Stomach smooth muscle (tissue), 2 donors: ENCODE data around the gene KAT2B.
A peak's percentile ranks its signal among the peaks of the same experiment; 100 is the strongest.

Experiments
- H3K27ac ChIP-seq: one replicate; pipeline ENCODE4 v1.7.0; 2013; ENCODE audit warnings: mild to moderate bottlenecking, low read length, inconsistent platforms
- H3K27me3 ChIP-seq, 2 donors: one replicate each; pipeline ENCODE4 v1.7.0; 2013; ENCODE audit warnings: low read length in 2 of 2; ENCODE audit not compliant: insufficient read depth in 2 of 2, control insufficient read depth in 1 of 2
- H3K36me3 ChIP-seq, 2 donors: one replicate each; pipeline ENCODE4 v1.7.0; 2013; ENCODE audit warnings: low read length in 2 of 2; ENCODE audit not compliant: control insufficient read depth in 2 of 2, insufficient read depth in 2 of 2
- H3K4me1 ChIP-seq: one replicate; pipeline ENCODE4 v1.7.0; 2013; ENCODE audit warnings: low read length; ENCODE audit not compliant: control insufficient read depth, insufficient read depth
- H3K4me3 ChIP-seq, 2 donors: one replicate each; pipeline ENCODE4 v1.7.0; 2013; ENCODE audit warnings: low read length in 2 of 2
- H3K9ac ChIP-seq, 2 donors: one replicate each; pipeline ENCODE4 v1.7.0; 2013; ENCODE audit warnings: low read length in 2 of 2, mild to moderate bottlenecking in 1 of 2
- H3K9me3 ChIP-seq, 2 donors: one replicate each; pipeline ENCODE4 v1.7.0; 2013; ENCODE audit warnings: low read length in 2 of 2; ENCODE audit not compliant: control insufficient read depth in 2 of 2
- donor health status: healthy.
- donor health status: Pancreatic carcinoma.

KAT2B gene

DNA sequence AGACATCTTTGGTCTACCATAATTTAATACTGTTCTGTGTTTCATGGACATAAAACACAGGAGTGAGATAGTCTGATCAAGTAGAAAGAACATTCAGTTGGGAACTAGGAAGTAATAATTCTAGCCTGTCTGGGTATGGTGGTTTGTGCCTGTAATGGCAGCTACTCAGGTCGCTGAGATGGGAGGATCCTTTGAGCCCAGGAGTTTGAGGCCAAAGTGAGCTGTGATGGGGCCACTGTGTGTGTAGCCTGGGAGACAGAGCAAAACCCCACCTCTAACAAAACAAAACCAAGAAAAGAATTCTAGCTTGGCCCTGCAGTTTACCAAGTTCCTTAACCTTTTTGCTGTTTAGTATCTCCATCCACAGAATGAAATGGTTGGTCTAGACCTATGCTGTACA is 36.8 kb downstream of the KAT2B start:
- H3K27ac ChIP-seq, result no peak overlapping the region
- H3K36me3 ChIP-seq, result peaks cover 4% of the 10 kb centered on the region in 2 donors
- H3K9ac ChIP-seq, result no peak overlapping the region
- H3K27me3 ChIP-seq, result no peaks in the 10 kb centered on the region
- H3K4me3 ChIP-seq, result no peak overlapping the region
- H3K4me1 ChIP-seq, result peaks cover 7% of the 10 kb centered on the region
- H3K9me3 ChIP-seq, result no peaks in the 10 kb centered on the region

DNA sequence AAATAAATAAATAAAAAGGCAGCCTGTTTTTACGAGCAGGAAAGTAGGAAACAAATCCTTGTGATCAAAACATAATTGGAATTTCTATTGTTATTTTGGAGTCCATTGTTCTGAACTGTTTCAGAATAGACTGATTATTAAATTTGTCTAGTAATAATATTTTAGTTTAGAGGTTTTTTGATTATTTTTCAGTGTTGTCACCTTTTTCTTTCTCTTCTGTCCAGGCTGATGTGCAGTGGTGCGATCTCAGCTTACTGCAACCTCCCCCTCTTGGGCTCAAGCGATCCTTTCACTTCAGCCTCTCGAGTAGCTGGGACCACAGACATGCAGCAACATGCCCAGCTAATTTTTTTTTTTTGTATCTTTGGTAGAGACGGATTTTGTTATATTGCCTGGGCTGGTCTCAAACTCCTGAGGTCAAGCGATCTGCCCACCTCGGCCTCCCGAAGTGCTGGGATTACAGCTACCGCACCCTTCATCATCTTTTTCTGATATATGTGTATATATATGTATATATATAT is 38.0 kb downstream of the KAT2B start:
- no peak overlapping the region for H3K27ac ChIP-seq
- no peaks in the 10 kb centered on the region for H3K9me3 ChIP-seq
- no peaks in the 10 kb centered on the region for H3K27me3 ChIP-seq
- H3K4me3 ChIP-seq, result no peak overlapping the region
- no peaks in the 10 kb centered on the region for H3K36me3 ChIP-seq
- H3K9ac ChIP-seq, result no peak overlapping the region
- peaks cover 7% of the 10 kb centered on the region for H3K4me1 ChIP-seq

DNA sequence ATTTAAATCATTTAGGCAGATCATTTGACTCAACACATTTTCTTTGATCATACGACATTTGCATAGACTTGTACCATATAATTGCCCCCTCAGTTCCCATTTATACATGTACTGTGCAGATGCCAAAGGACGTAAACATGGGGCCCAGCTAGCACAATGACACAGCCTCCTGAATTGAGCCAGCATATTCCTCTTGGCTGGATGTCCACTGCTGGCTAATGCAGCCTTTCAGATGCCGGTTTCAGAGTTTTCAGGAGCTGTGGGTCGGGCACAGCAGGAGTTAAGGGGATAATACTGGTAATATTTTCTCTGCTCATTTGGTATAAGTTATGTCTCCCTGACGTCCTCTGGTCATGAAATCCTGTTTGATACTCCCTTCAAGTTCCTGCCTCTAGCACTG is 39.4 kb downstream of the KAT2B start:
- H3K27ac ChIP-seq, result no peak overlapping the region
- no peak overlapping the region for H3K4me3 ChIP-seq
- no peaks in the 10 kb centered on the region for H3K27me3 ChIP-seq
- H3K9me3 ChIP-seq, result no peaks in the 10 kb centered on the region
- H3K4me1 ChIP-seq, result peaks cover 7% of the 10 kb centered on the region
- no peak overlapping the region for H3K9ac ChIP-seq
- no peaks in the 10 kb centered on the region for H3K36me3 ChIP-seq

DNA sequence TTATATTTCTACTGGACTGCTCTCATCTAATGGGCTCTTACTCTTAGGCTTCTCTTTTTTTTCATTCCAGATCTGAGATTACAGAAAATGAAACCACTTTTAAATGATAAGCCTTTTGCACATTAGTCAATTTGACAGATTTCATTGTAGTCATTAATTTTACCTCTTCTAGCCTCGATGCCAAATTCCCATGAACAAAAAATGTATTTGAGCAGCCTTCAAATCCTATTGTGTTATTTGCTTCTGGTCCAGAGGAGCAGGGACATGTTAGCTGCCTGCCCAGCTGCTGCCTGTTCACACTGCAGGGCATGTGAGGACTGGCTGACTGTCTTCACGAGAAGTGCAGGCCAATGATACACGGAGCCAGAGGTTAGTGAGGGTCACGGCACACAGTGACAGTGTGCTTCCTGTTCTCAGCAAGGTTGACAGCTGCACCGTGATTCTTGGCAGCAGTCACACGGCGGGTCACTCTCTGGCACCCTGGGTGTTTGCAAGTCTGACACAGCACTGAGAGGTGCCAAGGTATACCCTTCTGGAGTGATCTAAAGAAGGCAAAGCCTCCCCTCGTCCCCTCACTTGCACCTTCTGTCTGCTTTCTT is 40.8 kb downstream of the KAT2B start:
- Histone ChIP-seq H3K4me1 (peaks cover 7% of the 10 kb centered on the region), H3K4me3 (peak overlapping the region; percentile 8 to 27), H3K36me3 (no peaks in the 10 kb centered on the region), H3K9ac (no peak overlapping the region), H3K9me3 (no peaks in the 10 kb centered on the region), H3K27ac (no peak overlapping the region), H3K27me3 (no peaks in the 10 kb centered on the region)

DNA sequence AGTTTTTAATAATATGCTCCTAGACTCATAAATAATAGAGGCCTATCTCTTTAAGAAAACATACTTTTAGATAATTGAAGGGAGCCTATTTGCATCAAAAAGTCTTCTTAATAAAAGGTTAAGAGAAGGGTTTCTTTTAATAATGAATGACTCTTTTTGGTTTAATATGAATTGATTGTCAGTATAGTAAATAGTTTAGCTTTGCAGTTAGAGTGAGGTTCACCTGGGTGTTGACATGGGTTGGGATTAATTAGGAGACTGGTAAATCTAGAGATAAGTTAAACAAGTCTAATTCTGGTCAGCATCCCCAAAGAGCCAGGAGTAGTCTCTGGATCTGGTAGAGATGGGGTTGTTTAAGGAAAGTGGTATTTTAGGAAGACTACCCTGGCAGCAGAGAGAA is 43.0 kb downstream of the KAT2B start:
- H3K4me3 ChIP-seq, result no peak overlapping the region
- H3K36me3 ChIP-seq, result no peaks in the 10 kb centered on the region
- H3K9me3 ChIP-seq, result no peaks in the 10 kb centered on the region
- no peak overlapping the region for H3K9ac ChIP-seq
- H3K27ac ChIP-seq, result no peak overlapping the region
- no peaks in the 10 kb centered on the region for H3K27me3 ChIP-seq
- peaks cover 7% of the 10 kb centered on the region for H3K4me1 ChIP-seq

DNA sequence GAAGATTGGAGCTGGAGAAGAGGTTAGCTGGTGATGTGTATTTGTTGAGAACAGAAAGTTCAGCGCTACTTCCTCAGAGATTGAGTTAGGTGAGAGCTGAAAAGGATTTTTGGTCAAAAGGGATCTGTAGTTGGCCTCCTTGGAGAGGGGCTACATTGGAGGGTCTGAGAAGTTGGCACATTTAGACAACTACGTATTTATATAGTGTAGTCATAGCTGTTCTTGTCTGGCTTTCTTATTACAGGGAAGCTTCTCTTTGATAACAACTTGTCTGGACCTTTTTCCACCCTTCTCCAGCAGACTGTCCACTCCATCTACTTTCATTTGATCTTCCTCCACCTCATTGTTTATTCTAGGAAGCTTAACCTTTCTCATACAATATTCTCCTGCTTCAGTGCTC is 43.7 kb downstream of the KAT2B start:
- Histone ChIP-seq H3K27me3 (no peaks in the 10 kb centered on the region), H3K9me3 (no peaks in the 10 kb centered on the region), H3K36me3 (no peaks in the 10 kb centered on the region), H3K4me1 (peaks cover 7% of the 10 kb centered on the region), H3K9ac (no peak overlapping the region), H3K4me3 (no peak overlapping the region), H3K27ac (no peak overlapping the region)

DNA sequence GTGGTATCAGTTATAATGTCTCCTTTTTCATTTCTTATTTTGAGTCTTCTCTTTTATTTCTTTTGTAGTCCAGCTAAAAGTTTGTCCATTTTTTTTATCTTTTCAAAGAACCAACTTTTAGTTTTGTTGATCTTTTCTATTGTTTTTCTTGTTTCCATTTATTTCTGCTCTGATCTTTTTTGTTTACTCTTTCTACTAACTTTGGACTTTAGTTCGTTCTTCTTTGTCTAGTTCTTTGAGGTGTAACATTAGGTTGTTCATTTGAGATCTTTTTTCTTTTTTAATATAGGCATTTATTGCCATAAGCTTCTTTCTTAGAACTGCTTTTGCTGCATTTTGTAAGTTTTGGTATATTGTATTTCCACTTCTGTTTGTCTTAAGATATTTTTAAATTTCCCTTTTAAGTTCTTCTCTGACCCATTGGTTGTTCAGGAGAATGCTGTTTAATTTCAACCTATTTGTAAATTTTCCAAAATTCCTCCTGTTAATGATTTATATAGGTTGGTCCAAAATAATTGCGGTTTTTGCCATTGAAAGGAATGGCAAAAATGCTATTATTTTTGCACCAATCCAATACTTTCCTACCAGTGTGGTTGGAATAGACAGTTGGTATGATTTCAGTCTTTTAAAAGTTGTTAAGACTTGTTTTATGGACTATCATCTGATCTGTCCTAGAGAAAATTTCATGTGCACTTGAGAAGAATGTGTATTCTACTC is 51.2 kb downstream of the KAT2B start:
- no peaks in the 10 kb centered on the region for H3K27me3 ChIP-seq

DNA sequence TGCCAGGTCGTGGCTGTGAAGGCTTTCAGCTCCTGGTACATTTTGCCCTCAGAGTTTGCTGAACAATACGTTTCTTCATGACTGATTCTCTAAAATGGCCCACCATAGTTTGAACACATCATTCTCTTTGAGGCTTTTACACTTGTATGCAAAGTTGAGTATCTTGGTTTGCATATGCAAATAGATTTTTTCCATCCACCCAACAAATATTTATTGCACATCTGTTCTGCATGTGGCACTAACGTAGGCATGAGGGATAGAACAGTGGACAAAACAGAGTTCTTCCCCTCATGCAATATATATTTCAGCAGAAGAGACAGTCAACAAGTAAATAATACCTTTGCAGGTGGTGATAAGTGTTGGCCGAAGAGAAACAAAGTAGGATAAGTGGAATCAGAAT is 55.2 kb downstream of the KAT2B start:
- H3K36me3 ChIP-seq, result no peaks in the 10 kb centered on the region
- H3K4me3 ChIP-seq, result no peak overlapping the region
- H3K9me3 ChIP-seq, result no peaks in the 10 kb centered on the region
- H3K4me1 ChIP-seq, result peaks cover 3% of the 10 kb centered on the region
- H3K9ac ChIP-seq, result no peak overlapping the region
- H3K27me3 ChIP-seq, result no peaks in the 10 kb centered on the region
- H3K27ac ChIP-seq, result no peak overlapping the region

More for the DNA sequence above, 51.2 kb downstream of the KAT2B start:
- Histone ChIP-seq H3K9me3 (no peaks in the 10 kb centered on the region), H3K4me1 (peaks cover 3% of the 10 kb centered on the region), H3K4me3 (no peak overlapping the region), H3K36me3 (peaks cover 0 to 3% of the 10 kb centered on the region in 2 donors), H3K9ac (no peak overlapping the region), H3K27ac (no peak overlapping the region)

DNA sequence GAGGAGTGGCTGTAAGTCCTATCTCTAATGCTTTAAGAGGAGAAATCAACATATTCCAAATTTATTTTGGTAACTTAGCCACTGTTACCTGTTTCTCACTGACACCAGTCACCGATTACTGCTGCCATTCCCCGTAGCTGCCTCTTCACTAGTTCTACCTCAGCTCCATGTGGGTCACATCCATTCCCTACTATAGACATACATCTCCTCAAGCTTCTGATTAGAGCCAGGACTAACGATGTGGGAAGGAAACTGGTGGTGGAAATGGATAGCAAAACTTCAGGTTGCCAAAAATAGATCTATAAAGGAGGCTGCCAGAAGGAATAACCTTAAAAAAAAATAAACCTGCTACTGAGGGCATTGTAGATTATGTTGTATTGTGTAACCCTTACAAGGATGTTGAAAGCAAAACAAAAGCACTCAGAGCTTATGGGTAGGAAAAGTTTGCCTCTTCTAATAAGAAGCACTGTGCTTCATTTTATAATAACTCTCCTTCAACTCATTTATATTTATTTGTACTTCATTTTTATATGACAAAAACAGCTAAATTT is 56.0 kb downstream of the KAT2B start:
- no peak overlapping the region for H3K27ac ChIP-seq
- H3K9me3 ChIP-seq, result no peaks in the 10 kb centered on the region
- no peaks in the 10 kb centered on the region for H3K27me3 ChIP-seq
- H3K9ac ChIP-seq, result no peak overlapping the region
- peaks cover 3% of the 10 kb centered on the region for H3K4me1 ChIP-seq
- no peak overlapping the region for H3K4me3 ChIP-seq
- H3K36me3 ChIP-seq, result no peaks in the 10 kb centered on the region

DNA sequence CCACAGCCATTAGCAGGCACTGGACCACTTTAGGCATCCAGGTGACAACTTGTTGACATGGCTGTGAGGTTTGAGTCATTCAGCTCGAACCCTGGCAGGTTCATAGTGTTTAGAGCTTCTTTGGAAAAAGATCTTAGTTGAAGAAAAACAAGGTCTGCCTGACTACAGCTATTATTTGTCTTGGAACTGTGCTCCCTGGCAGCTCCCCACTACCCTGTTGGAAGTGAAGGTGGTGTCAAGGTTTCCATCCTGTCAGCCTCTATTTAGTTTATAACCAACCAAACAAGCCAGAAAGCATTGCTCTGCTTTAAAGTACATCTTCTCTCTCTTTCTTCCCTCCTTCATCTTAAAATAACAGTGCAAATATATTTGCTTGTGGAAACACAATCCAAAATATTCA is 56.8 kb downstream of the KAT2B start:
- Histone ChIP-seq H3K36me3 (no peaks in the 10 kb centered on the region), H3K27ac (no peak overlapping the region), H3K4me3 (no peak overlapping the region), H3K9me3 (no peaks in the 10 kb centered on the region), H3K4me1 (peaks cover 3% of the 10 kb centered on the region), H3K9ac (no peak overlapping the region), H3K27me3 (no peaks in the 10 kb centered on the region)

DNA sequence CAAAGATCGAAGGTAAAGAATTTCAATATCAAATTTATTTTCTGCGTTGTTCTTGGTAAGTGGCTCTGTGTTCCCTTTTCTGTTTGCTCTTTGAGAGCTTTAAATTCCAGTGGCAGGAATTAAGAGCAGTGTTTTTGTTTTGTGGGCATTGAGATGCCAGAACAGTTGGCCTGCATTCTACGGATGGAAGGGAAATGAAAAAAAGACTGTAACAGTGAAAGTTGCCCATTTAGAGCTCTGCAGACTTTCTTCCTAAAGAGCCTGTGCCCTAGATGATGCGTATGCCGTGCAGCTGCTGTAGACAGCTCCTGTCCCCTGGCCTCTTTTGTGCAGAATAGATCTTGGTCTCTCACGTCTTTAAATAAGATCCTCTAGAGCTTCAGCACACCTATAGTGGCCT is 58.8 kb downstream of the KAT2B start:
- Histone ChIP-seq H3K9ac (no peak overlapping the region), H3K4me1 (peaks cover 3% of the 10 kb centered on the region), H3K36me3 (no peaks in the 10 kb centered on the region), H3K4me3 (no peak overlapping the region), H3K27me3 (no peaks in the 10 kb centered on the region), H3K9me3 (no peaks in the 10 kb centered on the region), H3K27ac (no peak overlapping the region)
